Esophagus muscularis mucosa (tissue), 4 donors: ENCODE data around the gene ZSCAN25. TPM values are rescaled to one million over a fixed set of nuclear protein-coding genes. Genes with fewer than 3 reads are reported as not detected.

Source experiments
- DNase-seq: peaks from one replicate; pipeline ENCODE4 v3.0.0-alpha.2; 2017; ENCODE audit errors: extremely low spot score
- H3K27ac ChIP-seq, 4 donors: fragments of 200-600 bp; sonication (generic); replicated peaks in 1 of 4; 1 replicate in 3 of 4; 2 replicates in 1 of 4; pipeline ENCODE4 v1.5.1; 2016 to 2019; ENCODE audit warnings: mild to moderate bottlenecking in 1 of 4
- H3K27me3 ChIP-seq, 4 donors: fragments of 200-600 bp; sonication (generic); one replicate each; pipeline versions ENCODE4 v1.5.1 to v1.6.0; 2016 to 2019
- H3K36me3 ChIP-seq, 4 donors: fragments of 200-600 bp; sonication (generic); one replicate each; pipeline ENCODE4 v1.5.1; 2016 to 2019
- H3K4me1 ChIP-seq, 4 donors: fragments of 200-600 bp; sonication (generic); one replicate each; pipeline ENCODE4 v1.5.1; 2016 to 2019
- H3K4me3 ChIP-seq, 4 donors: fragments of 200-600 bp; sonication (generic); 1 replicate in 2 of 4; 2 replicates in 2 of 4; pipeline ENCODE4 v1.5.1; 2016 to 2019; ENCODE audit warnings: mild to moderate bottlenecking in 4 of 4, moderate library complexity in 1 of 4
- H3K9me3 ChIP-seq, 4 donors: fragments of 200-600 bp; sonication (generic); 1 replicate in 3 of 4; 2 replicates in 1 of 4; pipeline ENCODE4 v1.5.1; 2016 to 2019
- CTCF ChIP-seq, 3 experiments: fragments of 200-600 bp in 2 of 3; fragments of 450-650 bp in 1 of 3; sonication (generic) in 2 of 3; IDR thresholded peaks; one replicate each; pipeline ENCODE4 v1.5.1; 2017 to 2019; ENCODE audit warnings: antibody characterized with exemption in 3 of 3, mild to moderate bottlenecking in 2 of 3, moderate library complexity in 1 of 3
- EP300 ChIP-seq: sonication (generic); formaldehyde crosslinking; IDR thresholded peaks from one replicate; pipeline ENCODE4 v1.6.1; 2017; ENCODE audit warnings: antibody characterized with exemption
- POLR2A ChIP-seq: fragments of 450-650 bp; IDR thresholded peaks from one replicate; pipeline ENCODE4 v1.6.1; 2017; ENCODE audit warnings: antibody characterized with exemption, moderate library complexity, mild to moderate bottlenecking, low read depth
- POLR2AphosphoS5 ChIP-seq, 2 donors: sonication (generic); formaldehyde crosslinking; IDR thresholded peaks; one replicate each; pipeline ENCODE4 v1.6.1; 2017; ENCODE audit warnings: antibody characterized with exemption in 2 of 2
- WGBS: methylation state at CpG from one replicate; pipeline ENCODE4 v1.1.5; 2018; 5-methylcytosine and 5-hydroxymethylcytosine counted together
- intact Hi-C: fragments of 100-400 bp; cut with DNase I; formaldehyde crosslinking; loops from one replicate; pipeline ENCODE4 v1.15.1; 2023
- total RNA-seq, 4 donors: library from RNA; depleted of rRNA; stranded (reverse); fragments of >200 nt; gene quantifications; one replicate each; pipeline versions ENCODE4 v1.1.0 to v1.2.1, GENCODE V29; 2016

ZSCAN25 gene
- total RNA-seq, 4 donors from 2014 or later: 12.1 to 17.1 (median 14.2) TPM

GRCh38 chr7:99615989-99616358 is 772 bp upstream of the ZSCAN25 start:
- WGBS: 77% methylated on average over 5 of the region's 5 CpGs
- DNase-seq: peak; percentile 55
- Histone ChIP-seq H3K27ac (peak overlapping the region; percentile 83 to 93 (median 88)), H3K4me3 (peak overlapping the region; percentile 67 to 98 (median 92)), H3K9me3 (no peaks in the 10 kb centered on the region), H3K4me1 (peaks cover 13 to 30% (median 25%) of the 10 kb centered on the region in 4 donors), H3K27me3 (no peaks in the 10 kb centered on the region), H3K36me3 (peaks cover 26 to 28% (median 26%) of the 10 kb centered on the region in 4 donors)
- TF ChIP-seq POLR2A (no peak), EP300 (no peak), POLR2AphosphoS5 (IDR thresholded peaks at IDR 0.05) (no peak), CTCF (IDR thresholded peaks at IDR 0.05) (no peak)
- intact Hi-C loops: loop anchor here (5.0 kb wide), 1 partner anchor 59 kb away; the partner anchor contains the start of gene ZNF655

GRCh38 chr7:99617192-99617781 is 541 bp downstream of the ZSCAN25 start:
- Histone ChIP-seq H3K4me1 (peaks cover 13 to 30% (median 25%) of the 10 kb centered on the region in 4 donors), H3K4me3 (peak overlapping the region; percentile 67 to 98 (median 92)), H3K27me3 (no peaks in the 10 kb centered on the region), H3K36me3 (peaks cover 39 to 41% (median 39%) of the 10 kb centered on the region in 4 donors), H3K9me3 (no peaks in the 10 kb centered on the region), H3K27ac (peak overlapping the region; percentile 83 to 93 (median 88))
- intact Hi-C loops: loop anchor here (5.0 kb wide), 1 partner anchor 60 kb away; the partner anchor contains the start of gene ZNF655
- 49% methylated on average over 11 of the region's 22 CpGs for WGBS
- no peak for TF ChIP-seq POLR2A
- no peak for TF ChIP-seq POLR2AphosphoS5 (IDR thresholded peaks at IDR 0.05)
- TF ChIP-seq EP300: no peak
- no peak for TF ChIP-seq CTCF (IDR thresholded peaks at IDR 0.05)
- DNase-seq: no peak

GRCh38 chr7:99618726-99619125 is 2.0 kb downstream of the ZSCAN25 start:
- no peaks in the 10 kb centered on the region for H3K9me3 ChIP-seq
- H3K4me1 ChIP-seq: peaks cover 13 to 30% (median 25%) of the 10 kb centered on the region in 4 donors
- H3K36me3 ChIP-seq: peaks cover 47 to 56% (median 53%) of the 10 kb centered on the region in 4 donors
- no peak overlapping the region for H3K27ac ChIP-seq
- DNase-seq: no peak
- no peak for TF ChIP-seq CTCF (IDR thresholded peaks at IDR 0.05)
- no peak for TF ChIP-seq EP300
- TF ChIP-seq POLR2AphosphoS5 (IDR thresholded peaks at IDR 0.05): no peak
- no peak for TF ChIP-seq POLR2A
- no peak overlapping the region for H3K4me3 ChIP-seq
- intact Hi-C loops: loop anchor here (5.0 kb wide), 1 partner anchor 61 kb away; the partner anchor contains the start of gene ZNF655
- no peaks in the 10 kb centered on the region for H3K27me3 ChIP-seq
- 82% methylated on average over 3 of the region's 3 CpGs for WGBS

GRCh38 chr7:99619571-99620130 is 2.9 kb downstream of the ZSCAN25 start:
- Histone ChIP-seq H3K27ac (no peak overlapping the region), H3K9me3 (no peaks in the 10 kb centered on the region), H3K27me3 (no peaks in the 10 kb centered on the region), H3K36me3 (peaks cover 56 to 65% (median 63%) of the 10 kb centered on the region in 4 donors), H3K4me3 (no peak overlapping the region), H3K4me1 (peaks cover 13 to 30% (median 25%) of the 10 kb centered on the region in 4 donors)
- DNase-seq: peak; percentile 72
- TF ChIP-seq CTCF (IDR thresholded peaks at IDR 0.05): no peak
- no peak for TF ChIP-seq POLR2A
- intact Hi-C loops: loop anchor here (5.0 kb wide), 1 partner anchor 62 kb away; the partner anchor contains the start of gene ZNF655
- WGBS: 98% methylated on average over 17 of the region's 18 CpGs
